Caco-2 (cell line): ENCODE measurements around the gene TAS2R60. TPM values are rescaled to one million over a fixed set of nuclear protein-coding genes. Genes with fewer than 3 reads are reported as not detected.
"Not testable (repeated sequence)": the region's sequence is repeated elsewhere in the genome, so short reads cannot be mapped to it uniquely, and the experiment has no call there.

ENCODE experiments used
- BruUV-seq: library from RNA; stranded (reverse); fragments of 400-500 nt; replicated peaks from 2 replicates; lab custom pipeline; 2021; lab: Mats Ljungman, UMichigan
- CTCF ChIA-PET: fragments of 300-600 bp; sonication (Branson Sonifier 250); formaldehyde crosslinking; loops from one replicate; lab custom pipeline; 2022; ENCODE audit warnings: antibody characterized with exemption; lab: Charles Lee
- POLR2A ChIA-PET: fragments of 300-600 bp; sonication (Branson Sonifier 250); formaldehyde crosslinking; loops from one replicate; lab custom pipeline; 2022; ENCODE audit warnings: antibody characterized with exemption; lab: Charles Lee
- DNase-seq, 2 experiments: peaks; one replicate each; pipeline versions ENCODE4 v3.0.0 to v3.0.0-alpha.2; 2020 to 2022
- H3K27me3 ChIP-seq: replicated peaks from 2 replicates; pipeline ENCODE4 v1.6.0; 2011; ENCODE audit warnings: low read length; ENCODE audit not compliant: control insufficient read depth, insufficient read depth
- H3K36me3 ChIP-seq: 2 replicates; pipeline ENCODE4 v1.5.1; 2011; ENCODE audit warnings: low read length; ENCODE audit not compliant: control insufficient read depth, insufficient read depth
- H3K4me1 ChIP-seq: fragments of 250-450 bp; sonication (Bioruptor Pico); 2 replicates; pipeline ENCODE4 v1.5.1; 2020; ENCODE audit warnings: mild to moderate bottlenecking
- H3K4me3 ChIP-seq: 2 replicates; pipeline ENCODE4 v1.5.1; 2011; ENCODE audit warnings: low read depth, mild to moderate bottlenecking, control low read depth, low read length
- H3K9me3 ChIP-seq: fragments of 250-450 bp; sonication (Bioruptor Pico); 2 replicates; pipeline ENCODE4 v1.5.1; 2020; ENCODE audit warnings: mild to moderate bottlenecking, moderate library complexity
- H3K27ac Mint-ChIP-seq: one replicate; pipeline ENCODE4 v1.8.0; 2022; ENCODE audit warnings: mixed read lengths; ENCODE audit not compliant: unreplicated experiment
- H3K27me3 Mint-ChIP-seq: one replicate; pipeline ENCODE4 v1.8.0; 2022; ENCODE audit warnings: mixed read lengths; ENCODE audit not compliant: insufficient read depth, unreplicated experiment
- H3K36me3 Mint-ChIP-seq: one replicate; pipeline ENCODE4 v1.8.0; 2022; ENCODE audit warnings: mild to moderate bottlenecking, mixed read lengths; ENCODE audit not compliant: insufficient read depth, unreplicated experiment
- H3K4me1 Mint-ChIP-seq: one replicate; pipeline ENCODE4 v1.8.0; 2022; ENCODE audit warnings: low read depth, mixed read lengths; ENCODE audit not compliant: unreplicated experiment
- H3K4me3 Mint-ChIP-seq: one replicate; pipeline ENCODE4 v1.8.0; 2022; ENCODE audit warnings: mild to moderate bottlenecking, moderate library complexity, mixed read lengths; ENCODE audit not compliant: unreplicated experiment
- H3K9me3 Mint-ChIP-seq: one replicate; pipeline ENCODE4 v1.8.0; 2022; ENCODE audit warnings: mixed read lengths; ENCODE audit not compliant: unreplicated experiment
- intact Hi-C: fragments of 100-400 bp; cut with micrococcal nuclease; formaldehyde crosslinking; loops from one replicate; pipeline ENCODE4 v1.10.0; 2022; ENCODE audit not compliant: unreplicated experiment
- total RNA-seq: library from RNA; stranded (reverse); gene quantifications from 2 replicates; pipeline ENCODE4 v1.2.3, GENCODE V29; 2022
- TF ChIP-seq, protein P1 (sequence below), 2 experiments: fragments of 200-600 bp in 1 of 2; IDR thresholded peaks; 1 replicate in 1 of 2; 2 replicates in 1 of 2; pipeline versions ENCODE4 v1.5.1 to v1.8.0; 2011 to 2022; ENCODE audit warnings: antibody characterized with exemption in 1 of 2, control low read depth in 1 of 2, inconsistent platforms in 1 of 2, low read depth in 1 of 2, low read length in 1 of 2, mild to moderate bottlenecking in 1 of 2, moderate library complexity in 1 of 2; ENCODE audit not compliant: insufficient read depth in 1 of 2, severe bottlenecking in 1 of 2, unreplicated experiment in 1 of 2

Gene TAS2R60
- total RNA-seq, 1 experiment from 2014 or later = not detected

DNA sequence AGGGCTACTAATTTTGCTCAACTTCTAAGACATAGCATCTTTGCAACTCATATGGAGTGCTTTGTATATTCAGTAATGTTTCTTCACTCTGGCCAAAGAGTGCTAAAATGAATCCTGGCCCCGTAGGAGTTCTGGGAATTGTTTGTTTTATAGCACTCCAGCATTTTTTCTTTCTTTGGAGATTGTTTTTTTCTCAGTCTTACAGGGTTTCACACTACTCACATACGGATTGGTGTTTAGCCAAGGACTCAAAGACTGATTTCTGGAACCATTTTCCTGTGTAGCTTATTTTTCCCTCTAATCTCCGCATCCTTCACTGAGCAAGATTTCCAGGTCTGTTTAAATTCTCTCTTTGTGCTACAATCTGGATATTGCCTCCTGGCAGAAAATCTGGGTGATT lies 40.9 kb downstream of the TAS2R60 start:
- TF ChIP-seq, protein P1, sequence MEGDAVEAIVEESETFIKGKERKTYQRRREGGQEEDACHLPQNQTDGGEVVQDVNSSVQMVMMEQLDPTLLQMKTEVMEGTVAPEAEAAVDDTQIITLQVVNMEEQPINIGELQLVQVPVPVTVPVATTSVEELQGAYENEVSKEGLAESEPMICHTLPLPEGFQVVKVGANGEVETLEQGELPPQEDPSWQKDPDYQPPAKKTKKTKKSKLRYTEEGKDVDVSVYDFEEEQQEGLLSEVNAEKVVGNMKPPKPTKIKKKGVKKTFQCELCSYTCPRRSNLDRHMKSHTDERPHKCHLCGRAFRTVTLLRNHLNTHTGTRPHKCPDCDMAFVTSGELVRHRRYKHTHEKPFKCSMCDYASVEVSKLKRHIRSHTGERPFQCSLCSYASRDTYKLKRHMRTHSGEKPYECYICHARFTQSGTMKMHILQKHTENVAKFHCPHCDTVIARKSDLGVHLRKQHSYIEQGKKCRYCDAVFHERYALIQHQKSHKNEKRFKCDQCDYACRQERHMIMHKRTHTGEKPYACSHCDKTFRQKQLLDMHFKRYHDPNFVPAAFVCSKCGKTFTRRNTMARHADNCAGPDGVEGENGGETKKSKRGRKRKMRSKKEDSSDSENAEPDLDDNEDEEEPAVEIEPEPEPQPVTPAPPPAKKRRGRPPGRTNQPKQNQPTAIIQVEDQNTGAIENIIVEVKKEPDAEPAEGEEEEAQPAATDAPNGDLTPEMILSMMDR (IDR thresholded peaks at IDR 0.05; ENCODE audit: insufficient read depth in 1 of 2, low read depth in 1 of 2, low read length in 1 of 2, severe bottlenecking in 1 of 2, unreplicated experiment in 1 of 2) = no peak
- CTCF ChIA-PET = no interaction called here
- Histone ChIP-seq H3K36me3 (no peaks in the 10 kb centered on the region), H3K9me3 (no peaks in the 10 kb centered on the region), H3K4me3 (no peak overlapping the region), H3K4me1 (no peaks in the 10 kb centered on the region), H3K27me3 (no peaks in the 10 kb centered on the region)
- Mint-ChIP-seq H3K36me3 (no peaks in the 10 kb centered on the region), H3K4me3 (no peak overlapping the region), H3K4me1 (no peaks in the 10 kb centered on the region), H3K27ac (no peak overlapping the region), H3K27me3 (no peaks in the 10 kb centered on the region), H3K9me3 (no peaks in the 10 kb centered on the region)
- DNase-seq = no peak
- POLR2A ChIA-PET = no interaction called here
- intact Hi-C loops = no loop called here
- BruUV-seq = no TSS peak

DNA sequence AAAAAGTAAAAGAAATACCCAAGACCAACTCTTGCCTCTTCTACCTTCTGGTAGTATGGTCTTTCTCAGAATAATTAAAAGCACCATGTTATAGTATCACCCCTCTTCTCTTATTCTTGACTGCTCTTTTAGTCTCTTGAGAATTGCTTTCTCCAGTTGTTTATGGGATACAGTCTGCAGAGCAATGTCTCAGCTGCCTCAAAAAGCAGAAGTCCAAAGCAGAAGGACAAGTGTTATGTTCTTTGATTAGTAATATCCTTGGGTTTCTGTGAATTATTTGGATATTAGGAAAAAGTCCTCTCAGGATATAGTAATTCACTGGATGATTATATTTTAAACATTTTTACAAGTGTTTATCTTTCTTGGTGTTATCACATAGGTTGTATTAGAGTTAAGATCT lies 41.8 kb downstream of the TAS2R60 start:
- BruUV-seq = no TSS peak
- DNase-seq = no peak
- intact Hi-C loops = no loop called here
- H3K36me3 ChIP-seq = no peaks in the 10 kb centered on the region
- Mint-ChIP-seq H3K9me3 (no peaks in the 10 kb centered on the region), H3K4me3 (no peak overlapping the region), H3K4me1 (no peaks in the 10 kb centered on the region), H3K27me3 (no peaks in the 10 kb centered on the region), H3K27ac (no peak overlapping the region), H3K36me3 (no peaks in the 10 kb centered on the region)
- ChIA-PET POLR2A (no interaction called here), CTCF (no interaction called here)
- no peaks in the 10 kb centered on the region for H3K4me1 ChIP-seq
- TF ChIP-seq, protein P1 (IDR thresholded peaks at IDR 0.05; ENCODE audit: insufficient read depth in 1 of 2, low read depth in 1 of 2, low read length in 1 of 2, severe bottlenecking in 1 of 2, unreplicated experiment in 1 of 2) = no peak
- H3K27me3 ChIP-seq = no peaks in the 10 kb centered on the region
- H3K9me3 ChIP-seq = no peaks in the 10 kb centered on the region
- no peak overlapping the region for H3K4me3 ChIP-seq

- no peak overlapping the region for H3K4me3 Mint-ChIP-seq
- Histone ChIP-seq H3K27me3 (no peaks in the 10 kb centered on the region), H3K4me1 (no peaks in the 10 kb centered on the region; the same call in 1 of the 2 replicates), H3K36me3 (no peaks in the 10 kb centered on the region), H3K4me3 (no peak overlapping the region), H3K9me3 (no peaks in the 10 kb centered on the region)
- TF ChIP-seq, protein P1 (IDR thresholded peaks at IDR 0.05; ENCODE audit: insufficient read depth in 1 of 2, low read depth in 1 of 2, low read length in 1 of 2, severe bottlenecking in 1 of 2, unreplicated experiment in 1 of 2) = no peak
- H3K4me1 Mint-ChIP-seq = no peaks in the 10 kb centered on the region
- H3K27me3 Mint-ChIP-seq = no peaks in the 10 kb centered on the region
- no peaks in the 10 kb centered on the region for H3K9me3 Mint-ChIP-seq
- intact Hi-C loops = no loop called here
- no peak overlapping the region for H3K27ac Mint-ChIP-seq
- BruUV-seq = no TSS peak
- POLR2A ChIA-PET = no interaction called here
- CTCF ChIA-PET = no interaction called here
- H3K36me3 Mint-ChIP-seq = no peaks in the 10 kb centered on the region
- no peak for DNase-seq
These were observed 42.2 kb downstream of the TAS2R60 start for GRCh38 chr7:143485500-143485899.

DNA sequence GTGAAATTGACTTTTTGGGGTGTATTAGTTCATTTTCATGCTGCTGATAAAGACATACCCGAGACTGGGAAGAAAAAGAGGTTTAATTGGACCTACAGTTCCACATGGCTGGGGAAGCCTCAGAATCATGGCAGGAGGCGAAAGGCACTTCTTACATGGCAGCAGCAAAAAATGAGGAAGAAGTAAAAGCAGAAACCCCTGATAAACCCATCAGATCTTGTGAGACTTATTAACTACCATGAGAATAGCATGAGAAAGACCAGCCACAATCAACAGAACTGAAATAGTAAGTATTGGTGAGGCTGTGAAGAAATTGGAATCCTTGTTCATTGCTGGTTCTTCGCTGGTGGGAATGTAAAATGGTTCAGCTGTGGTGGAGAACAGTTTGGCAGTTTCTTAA lies 43.0 kb downstream of the TAS2R60 start:
- H3K27ac Mint-ChIP-seq, H3K4me3 ChIP-seq, H3K36me3 ChIP-seq, H3K4me3 Mint-ChIP-seq, DNase-seq, H3K27me3 ChIP-seq, H3K9me3 Mint-ChIP-seq, H3K4me1 Mint-ChIP-seq, CTCF ChIA-PET, H3K27me3 Mint-ChIP-seq, BruUV-seq, intact Hi-C loops, POLR2A ChIA-PET, H3K9me3 ChIP-seq, H3K4me1 ChIP-seq, H3K36me3 Mint-ChIP-seq: not testable (repeated sequence)
